GM18517 (cell line): Measurements from ENCODE around the gene ETF1.
"Not testable (repeated sequence)": the region's sequence is repeated elsewhere in the genome, so short reads cannot be mapped to it uniquely, and the experiment has no call there.

Experiments used
- ATAC-seq: cut with Tn5 transposase; IDR thresholded peaks from one replicate; pipeline ENCODE4 v1.9.1; 2021; ENCODE audit warnings: mild to moderate bottlenecking, moderate library complexity; ENCODE audit not compliant: unreplicated experiment

ETF1 gene

DNA sequence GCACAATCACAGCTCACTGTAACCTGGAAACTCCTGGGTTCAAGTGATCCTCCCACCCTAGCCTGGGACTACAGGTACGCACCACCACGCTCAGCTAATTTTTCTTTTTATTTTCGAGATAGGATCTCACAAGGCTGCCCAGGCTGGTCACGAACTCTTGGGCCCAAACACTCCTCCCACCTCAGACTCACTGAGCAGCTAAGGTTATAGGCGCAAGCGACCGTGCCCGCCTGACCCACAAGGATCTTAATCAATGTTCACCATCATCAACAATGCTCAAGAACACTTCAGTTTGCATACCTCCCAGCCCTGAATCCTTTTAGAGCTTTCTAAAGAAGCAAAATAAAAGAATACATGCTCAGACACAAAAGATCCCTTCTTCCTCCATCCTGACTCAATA lies 13.2 kb downstream of the ETF1 start:
- no peak for ATAC-seq

DNA sequence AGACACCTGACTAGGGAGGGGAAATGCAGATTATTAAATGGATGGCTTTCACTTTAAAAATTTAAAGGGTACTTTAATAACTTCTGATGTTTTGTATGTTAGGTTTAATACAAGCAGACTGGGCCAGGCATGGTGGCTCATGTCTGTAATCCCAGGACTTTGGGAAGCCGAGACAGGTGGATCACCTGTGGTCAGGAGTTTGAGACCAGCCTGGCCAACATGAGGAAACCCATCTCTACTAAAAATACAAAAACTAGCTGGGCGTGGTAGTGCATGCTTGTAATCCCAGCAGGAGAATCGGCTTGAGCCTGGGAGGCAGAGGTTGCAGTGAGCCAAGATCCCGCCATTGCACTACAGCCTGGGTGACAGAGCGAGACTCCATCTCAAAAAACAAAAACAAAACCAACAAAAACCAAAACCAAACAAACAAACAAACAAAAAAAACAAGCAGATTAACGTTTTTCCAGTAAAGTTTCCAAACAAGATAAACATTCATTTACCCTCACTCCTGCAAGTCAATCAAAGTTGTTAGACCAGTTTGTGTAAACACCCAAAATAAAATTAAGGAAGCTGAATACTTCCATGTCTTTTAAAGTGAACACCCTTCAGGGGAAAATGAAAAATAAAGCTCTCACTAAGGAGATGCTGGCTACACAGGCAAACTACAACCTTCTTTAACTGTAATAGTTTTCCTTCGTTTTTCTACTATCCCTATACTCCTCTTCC lies 14.1 kb downstream of the ETF1 start:
- no peak for ATAC-seq

DNA sequence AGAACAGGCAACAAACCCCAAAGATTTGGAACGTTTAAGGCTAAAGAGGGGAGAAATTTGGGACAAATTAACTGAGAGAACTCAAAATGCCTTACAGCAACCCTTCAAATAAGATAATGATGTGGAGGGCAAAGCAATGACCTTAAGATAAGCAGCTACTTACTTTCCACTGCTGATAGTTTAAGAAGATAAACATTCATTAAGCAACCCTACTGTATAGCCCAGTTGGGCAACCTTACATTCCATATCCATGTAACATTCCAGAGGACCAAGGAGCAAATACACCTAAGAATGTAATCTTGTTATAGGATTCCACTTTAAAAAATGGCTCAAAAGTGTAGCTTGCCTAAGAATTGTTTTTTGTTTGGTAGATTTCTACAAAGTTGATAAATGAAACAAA lies 14.8 kb downstream of the ETF1 start:
- no peak for ATAC-seq

DNA sequence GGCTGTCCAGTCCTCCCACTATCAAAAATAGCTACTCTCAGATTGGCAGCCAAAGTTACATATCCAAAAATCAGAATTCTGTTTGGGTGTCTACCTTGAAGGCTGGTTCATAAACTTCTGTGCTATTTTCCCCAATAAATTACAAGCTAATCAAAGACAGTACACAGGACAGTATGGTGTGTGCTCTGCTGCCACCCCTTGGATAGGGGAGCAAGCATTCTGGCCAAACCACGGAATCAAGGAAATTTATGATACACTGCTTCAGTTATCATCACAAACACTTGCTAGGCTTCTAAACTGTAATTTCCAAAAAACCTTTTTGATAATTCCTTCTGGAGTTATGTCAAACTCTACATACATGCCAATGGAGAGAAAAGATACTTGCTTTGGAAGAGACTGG lies 15.9 kb downstream of the ETF1 start:
- ATAC-seq, result no peak

DNA sequence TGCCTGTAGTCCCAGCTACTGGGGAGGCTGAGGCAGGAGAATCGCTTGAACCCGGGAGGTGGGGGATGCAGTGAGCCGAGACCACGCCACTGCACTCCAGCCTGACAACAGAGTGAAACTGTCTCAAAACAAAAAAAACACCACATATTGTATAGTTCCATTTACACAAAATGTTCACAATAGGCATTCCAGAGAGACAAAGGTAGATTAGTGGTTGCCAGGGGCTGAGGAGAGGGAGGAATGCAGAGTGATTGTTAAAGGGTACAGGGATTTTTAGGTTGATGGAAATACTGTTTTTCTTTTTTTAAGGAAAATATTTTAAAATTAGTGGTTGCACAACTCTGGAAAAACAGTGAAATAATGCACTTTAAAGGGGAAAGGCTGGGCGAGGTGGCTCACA lies 19.6 kb downstream of the ETF1 start:
- ATAC-seq, result no peak

DNA sequence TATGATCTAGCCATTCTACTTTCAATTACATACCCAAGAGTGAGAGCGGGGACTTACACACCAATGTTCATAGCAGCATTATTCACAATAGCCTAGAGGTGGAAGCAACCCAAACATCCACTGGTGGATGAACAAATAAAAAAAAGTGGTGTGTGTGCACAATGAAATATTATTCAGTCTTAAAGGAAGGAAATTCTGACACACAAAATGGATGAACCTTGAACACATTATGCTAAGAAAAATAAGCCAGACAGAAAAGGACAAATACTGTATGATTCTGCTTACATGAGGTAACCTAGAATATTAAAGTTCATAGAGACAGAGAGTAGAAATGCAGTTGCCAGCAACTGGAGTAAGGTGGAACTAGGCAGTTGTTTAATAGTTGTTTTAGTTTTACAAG lies 22.1 kb downstream of the ETF1 start:
- no peak for ATAC-seq

DNA sequence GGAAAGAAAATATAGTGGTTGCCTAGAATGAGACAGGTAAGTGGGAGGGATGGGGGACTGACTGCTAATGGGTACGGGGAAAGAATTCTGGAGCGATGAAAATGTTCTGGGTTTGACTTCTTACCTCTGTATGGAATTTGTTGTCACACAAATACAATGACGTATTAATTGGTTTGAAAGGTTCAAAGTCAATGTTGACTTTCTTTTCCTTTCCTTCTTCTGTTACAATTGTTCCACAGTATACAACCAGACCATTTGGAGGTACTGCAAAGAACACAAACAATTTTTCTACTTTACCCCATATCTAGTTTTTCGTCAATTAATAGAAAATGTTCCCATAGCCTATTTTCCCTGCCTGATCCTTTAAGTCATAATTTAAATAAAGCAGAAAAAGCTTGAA lies 25.6 kb downstream of the ETF1 start:
- no peak for ATAC-seq

DNA sequence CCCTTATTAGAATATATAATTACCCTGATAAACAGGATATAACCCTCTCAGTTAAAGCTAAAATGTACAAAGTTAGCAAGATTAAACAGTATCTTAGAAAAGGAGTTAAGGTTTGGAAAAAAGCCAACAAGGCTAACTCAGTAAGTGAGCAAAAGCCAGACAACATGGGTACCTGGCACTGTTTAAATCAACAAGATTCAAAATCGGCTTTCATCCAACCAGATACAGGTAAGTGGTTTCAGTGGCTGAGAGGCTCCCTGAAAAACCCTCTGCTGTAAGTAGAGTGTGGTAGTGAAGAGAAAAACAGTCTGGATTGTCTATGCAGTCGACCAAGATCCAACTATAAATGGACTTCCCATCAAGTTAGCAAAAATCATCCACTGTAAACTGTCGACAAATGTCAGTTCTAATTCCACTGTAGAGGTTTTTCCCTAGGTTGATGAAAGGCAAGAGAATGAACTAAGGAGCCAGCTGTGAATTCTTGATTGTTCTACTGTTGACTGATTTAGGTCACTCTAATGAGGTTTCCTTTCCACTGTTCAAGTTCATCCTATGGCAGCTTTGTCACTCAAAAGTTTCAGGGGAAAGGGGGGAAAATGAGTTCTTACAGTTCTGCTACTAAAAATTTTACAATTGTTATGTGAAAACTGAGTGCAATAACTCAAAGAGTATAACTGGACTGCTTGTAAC lies 27.3 kb downstream of the ETF1 start:
- ATAC-seq, result no peak

DNA sequence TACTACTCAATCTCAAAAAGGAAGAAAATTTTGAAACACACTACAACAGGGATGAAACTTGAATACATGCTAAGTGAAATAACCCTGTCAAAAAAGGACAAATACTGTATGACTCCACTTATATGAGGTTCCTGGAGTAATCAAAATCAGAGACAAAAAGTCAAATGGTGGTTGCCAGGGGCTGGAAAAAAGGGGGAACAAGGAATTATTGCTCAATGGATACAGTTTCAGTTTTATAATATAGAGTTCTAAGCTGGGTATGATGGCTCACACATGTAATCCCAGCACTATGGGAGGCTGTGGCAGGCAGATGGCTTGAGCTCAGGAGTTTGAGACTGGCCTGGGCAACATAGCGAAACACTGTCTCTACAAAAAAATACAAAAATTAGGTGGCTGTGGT lies 29.0 kb downstream of the ETF1 start:
- no peak for ATAC-seq

DNA sequence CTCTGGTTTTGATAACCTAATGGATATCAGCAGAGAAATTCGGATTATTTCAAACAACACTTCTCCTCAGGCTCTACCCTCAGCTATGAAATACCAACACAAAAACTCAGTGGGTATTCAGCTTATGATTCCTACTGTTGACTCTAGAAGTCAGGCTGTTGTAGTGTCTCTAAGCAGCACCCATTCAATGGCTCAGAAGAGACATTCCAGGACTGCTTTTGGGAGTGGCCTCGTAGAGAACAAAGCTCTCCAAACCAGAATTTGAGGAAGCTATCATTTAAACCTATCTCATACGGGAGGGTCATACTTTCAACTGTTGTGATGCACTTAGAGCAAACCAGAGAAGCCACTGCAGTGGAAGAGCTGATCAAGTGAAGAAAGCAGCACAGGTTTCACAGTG lies 34.1 kb downstream of the ETF1 start:
- no peak for ATAC-seq

DNA sequence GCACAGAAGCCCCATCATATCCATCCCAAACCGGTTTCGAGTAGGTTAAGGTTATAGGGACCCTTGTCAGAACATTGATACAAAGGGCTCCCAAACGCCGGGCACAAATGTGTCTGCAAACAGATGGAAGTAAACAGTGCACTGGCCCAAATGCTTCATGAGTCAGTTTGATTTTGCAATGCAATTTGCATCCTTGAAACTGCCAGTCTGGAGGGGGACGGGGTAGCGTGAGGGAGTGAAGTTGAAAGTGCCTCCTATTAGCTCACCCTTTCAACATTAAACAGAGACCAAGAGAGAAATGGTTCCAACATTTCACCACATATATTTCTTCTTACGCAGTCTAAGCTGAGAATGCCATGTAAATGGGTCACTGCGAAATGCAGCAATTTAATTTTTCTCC lies 35.6 kb downstream of the ETF1 start:
- ATAC-seq, result not testable (repeated sequence)

DNA sequence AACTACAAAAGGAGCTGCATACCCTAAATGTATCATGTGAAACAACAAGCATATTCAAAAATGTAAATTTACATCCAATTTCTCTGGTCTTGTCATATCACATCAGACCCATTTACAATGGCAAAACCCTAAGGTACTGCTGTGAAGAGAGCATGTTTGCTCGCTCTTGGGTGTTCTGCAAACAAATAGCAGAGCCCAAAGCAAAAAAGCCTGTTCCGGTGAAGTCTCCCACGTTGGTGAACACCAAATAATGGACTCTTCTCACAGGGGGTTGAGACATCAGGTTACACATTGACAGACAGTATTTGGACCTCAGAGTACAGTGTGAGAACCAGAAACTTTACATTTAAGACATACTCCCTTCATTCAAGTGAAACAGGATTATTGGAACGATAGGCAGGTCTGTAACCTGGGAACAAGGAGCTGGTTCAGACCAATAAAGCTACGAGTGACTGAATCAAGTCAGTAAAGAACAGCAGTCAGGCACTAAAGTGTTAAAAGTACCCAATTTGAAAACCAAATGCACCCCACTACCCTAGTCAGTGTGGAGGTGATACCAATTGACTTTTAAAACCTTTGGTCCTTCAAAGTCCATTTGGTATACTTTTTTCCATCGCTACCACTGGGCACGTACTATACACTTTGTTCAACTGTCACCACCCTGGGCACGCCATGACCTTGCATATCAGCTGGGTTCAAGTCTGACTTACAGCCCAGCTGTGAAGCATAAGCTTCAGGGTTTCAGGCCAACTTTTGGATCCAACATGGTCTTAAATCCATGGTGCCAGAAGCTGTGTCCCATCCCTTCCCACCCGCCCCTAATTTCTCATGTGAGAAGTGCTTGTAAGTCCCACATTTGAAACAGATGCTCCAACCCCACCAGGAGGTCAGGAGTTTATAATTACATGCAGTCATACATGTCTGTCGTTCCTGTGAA lies 36.4 kb downstream of the ETF1 start:
- no peak for ATAC-seq

DNA sequence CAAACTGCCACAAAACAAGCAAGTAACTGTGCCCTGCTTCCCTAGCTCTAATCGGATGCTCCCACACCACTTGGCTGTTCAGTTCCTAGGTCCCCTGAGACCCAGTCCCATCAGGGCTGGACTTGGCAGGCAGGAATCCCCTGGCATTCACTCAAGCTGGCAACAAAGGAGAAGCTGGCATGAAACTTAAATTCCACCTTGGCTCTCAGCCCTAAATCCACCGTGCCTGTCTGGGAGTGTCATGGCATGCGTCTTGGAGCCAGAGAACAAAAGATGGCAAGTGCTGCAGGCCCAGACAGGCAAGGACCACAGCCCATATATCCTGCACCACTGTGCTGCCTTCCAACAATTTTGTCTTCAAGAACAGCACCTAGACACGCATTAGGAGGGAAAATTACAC lies 38.2 kb downstream of the ETF1 start:
- ATAC-seq, result no peak

DNA sequence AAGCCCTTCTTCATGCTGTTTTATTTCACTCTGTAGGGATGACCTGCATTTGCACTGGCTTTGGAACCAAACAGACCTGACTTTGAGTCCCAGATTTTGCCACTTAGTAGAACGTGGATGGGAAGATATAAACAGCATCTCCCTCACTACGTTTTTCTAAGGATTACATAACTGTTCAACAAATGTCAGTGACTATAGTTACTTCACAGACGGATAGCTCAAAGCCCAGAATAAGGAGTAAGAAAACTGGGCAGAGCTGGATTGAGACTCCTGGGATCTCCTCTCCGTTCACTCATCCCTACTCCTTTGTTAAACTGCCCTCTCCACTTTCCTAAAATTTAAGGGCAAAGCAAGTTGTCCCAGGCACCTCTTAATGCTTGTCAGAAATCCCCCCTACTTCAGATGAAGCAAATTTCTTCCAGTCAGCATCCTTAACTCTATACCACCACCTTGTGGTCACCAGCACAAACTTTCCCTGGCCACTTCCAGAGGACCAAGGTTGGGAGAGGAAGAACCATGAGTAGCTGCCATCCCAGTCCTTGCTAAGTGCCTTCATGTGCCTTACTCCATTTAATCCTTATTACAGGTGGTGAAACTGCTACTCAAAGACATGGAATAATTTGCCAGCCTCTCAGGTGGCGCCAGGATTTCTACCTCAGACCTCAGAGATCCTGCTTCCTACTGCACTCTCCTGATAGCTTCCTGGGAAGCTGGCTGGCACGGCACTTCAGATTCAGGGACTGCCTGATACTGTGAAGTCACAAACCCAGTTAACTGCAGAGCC lies 39.4 kb downstream of the ETF1 start:
- no peak for ATAC-seq

DNA sequence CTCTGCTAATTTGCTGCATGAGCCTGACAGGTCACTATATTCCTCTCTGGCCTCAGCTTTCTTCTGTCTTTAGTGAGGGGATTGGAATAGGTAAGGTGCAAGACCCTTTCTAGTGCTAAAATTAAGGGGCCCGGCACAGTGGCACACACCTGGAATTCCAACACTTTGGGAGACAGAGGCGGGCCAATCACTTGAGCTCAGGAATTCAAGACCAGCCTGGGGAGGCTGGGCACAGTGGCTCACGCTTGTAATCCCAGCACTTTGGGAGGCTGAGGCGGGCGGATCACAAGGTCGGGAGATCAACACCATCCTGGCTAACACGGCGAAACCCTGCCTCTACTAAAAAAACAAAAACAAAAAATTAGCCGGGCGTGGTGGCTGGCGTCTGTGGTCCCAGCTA lies 40.5 kb downstream of the ETF1 start:
- no peak for ATAC-seq

DNA sequence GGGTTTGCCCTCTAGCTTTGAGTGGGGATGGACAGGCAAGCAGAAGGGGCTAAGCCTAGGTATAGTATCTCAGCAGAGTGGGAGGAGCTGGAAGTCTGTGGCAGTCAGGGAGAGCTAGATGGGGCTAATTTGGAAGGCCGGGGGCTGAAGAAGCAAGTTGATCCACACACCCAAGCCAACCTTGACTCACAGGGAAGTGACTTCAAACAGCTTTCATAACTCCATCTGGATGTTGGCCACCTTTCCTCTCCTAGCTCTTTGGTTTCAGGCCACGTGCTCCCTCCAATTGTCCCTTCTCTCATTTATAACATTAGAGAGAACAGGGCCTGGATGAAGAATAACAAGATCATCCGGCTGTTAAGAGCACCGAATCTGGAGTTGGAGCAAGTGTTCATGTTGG lies 40.9 kb downstream of the ETF1 start:
- ATAC-seq, result no peak

DNA sequence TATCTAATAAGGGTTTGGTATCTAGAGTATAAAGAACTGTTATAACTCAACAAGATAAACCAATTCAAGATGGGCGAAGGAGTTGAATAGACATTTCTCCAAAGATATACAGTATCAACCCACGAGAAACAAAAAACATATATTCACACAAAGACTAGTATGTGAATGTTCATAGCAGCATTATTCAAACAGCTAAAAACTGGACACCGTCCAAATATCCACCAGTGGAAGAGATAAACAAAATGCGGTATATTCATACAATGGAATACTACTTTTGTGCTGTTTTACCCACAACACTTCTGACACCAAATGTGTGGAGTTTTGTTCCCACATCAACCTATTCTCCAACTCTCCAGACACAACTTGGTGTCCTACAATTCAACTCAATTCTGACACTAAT lies 44.7 kb downstream of the ETF1 start:
- ATAC-seq, result no peak

DNA sequence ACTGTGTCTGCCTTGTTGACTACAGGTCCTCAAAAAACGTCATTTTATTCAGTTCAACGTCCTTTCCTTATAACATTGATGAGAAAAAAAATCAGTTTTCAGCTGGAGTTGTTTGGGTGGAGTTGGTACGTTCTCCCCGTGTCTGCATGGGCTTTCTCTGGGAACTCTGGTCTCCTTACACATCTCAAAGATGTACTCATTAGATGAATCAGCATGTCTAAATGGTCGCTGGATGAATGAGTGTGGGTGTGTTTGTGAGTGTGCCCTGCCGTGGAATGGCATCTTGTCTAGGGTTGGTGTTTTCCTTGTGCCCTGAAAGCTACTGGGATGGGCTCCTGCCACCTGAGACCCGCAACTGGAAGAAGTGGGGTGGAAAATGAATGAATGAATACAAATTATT lies 47.7 kb downstream of the ETF1 start:
- ATAC-seq, result no peak

DNA sequence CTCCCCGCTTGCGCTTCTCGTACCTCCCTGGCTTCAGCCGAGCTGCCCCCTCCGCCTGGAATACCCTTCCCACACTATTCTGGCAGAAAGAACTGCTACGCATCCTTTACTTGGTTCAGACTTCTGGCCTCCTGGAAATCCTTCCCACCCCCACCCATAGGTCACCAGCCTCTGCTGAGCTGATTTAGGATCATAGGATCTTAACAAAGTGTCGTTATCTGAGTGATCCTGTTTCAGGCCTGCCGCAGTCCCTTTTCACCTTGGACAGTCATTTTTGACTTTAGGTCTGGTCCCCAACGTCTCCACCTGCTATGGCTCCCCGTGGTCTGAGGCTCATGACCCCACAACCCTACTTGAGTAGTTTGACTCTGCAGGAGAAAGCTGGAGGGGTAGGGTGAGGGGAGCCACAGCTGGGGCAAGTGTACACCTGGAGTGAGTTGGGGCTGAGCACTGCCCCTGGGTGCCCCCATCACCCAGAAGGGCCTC lies 50.4 kb downstream of the ETF1 start:
- ATAC-seq, result no peak

DNA sequence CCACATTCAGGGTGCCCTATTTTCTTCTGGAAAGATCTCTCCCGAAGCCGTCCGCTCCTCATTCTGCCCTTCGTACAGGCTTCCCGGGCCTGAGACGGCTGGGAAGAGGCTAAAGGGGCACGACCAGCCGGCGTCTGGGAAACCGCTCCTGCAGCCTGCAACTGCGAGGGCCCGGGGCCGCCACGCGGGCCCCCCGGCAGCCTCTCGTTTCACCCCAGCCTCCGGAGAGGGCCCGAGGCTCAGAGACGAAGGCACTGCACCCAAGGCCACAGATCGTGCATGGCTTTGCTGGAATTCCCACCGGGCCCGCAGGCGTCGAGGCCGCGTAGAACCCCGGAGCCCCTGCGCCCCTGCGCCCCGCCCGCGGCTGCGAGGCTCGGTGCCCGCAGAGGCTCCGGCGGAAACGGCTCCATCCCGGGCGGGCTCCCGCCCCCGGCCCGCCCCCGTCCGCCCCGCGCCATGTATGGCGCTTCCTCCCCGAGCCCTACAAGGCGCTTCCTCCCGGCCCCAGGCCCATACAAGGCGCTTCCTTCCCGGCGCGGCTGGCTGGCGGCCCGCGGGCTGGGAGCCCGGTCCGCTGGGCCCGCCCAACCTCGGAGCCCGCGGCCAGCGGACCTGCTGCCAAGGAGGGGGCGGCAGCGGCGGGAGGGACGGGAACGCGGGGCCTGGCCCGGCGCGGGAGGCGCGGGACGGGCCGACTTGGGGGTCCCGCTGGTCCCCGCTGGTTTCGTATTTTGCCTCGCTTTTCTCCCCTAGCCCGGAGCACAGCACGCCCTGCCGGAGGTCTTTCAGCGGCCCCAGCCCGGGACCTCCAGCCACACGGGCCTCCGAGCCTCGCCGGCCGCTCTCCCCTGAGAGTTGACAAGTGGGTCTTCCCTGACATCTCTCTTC lies 51.1 kb downstream of the ETF1 start:
- peak; percentile 93 for ATAC-seq
